Activated T-helper 2 cell treated with anti-CD3 and anti-CD28 coated beads, Interferon-gamma antibody, Interleukin-2, Interleukin-4, amounts not matched to agents 10 μg/mL and 5 μg/mL and 100 μg/mL, durations not matched to agents 14 hours and 24 hours and 36 hours (primary cell): ENCODE data around the gene PPP3CA. TPM values are rescaled to one million over a fixed set of nuclear protein-coding genes. Genes with fewer than 3 reads are reported as not detected.
"Not testable (repeated sequence)": the region's sequence is repeated elsewhere in the genome, so short reads cannot be mapped to it uniquely, and the experiment has no call there.

Source experiments
- DNase-seq: peaks from one replicate; pipeline ENCODE4 v3.0.0; 2021; ENCODE audit warnings: low spot score
- H3K27ac Mint-ChIP-seq: one replicate; pipeline ENCODE4 v1.8.0; 2021; ENCODE audit warnings: mixed read lengths
- H3K27me3 Mint-ChIP-seq: one replicate; pipeline ENCODE4 v1.8.0; 2021; ENCODE audit warnings: low read depth, mixed read lengths
- H3K36me3 Mint-ChIP-seq: one replicate; pipeline ENCODE4 v1.8.0; 2021; ENCODE audit warnings: low read depth, mixed read lengths
- H3K4me1 Mint-ChIP-seq: one replicate; pipeline ENCODE4 v1.8.0; 2021; ENCODE audit warnings: low read depth, mixed read lengths
- H3K4me3 Mint-ChIP-seq: one replicate; pipeline ENCODE4 v1.8.0; 2021; ENCODE audit warnings: low read depth, mild to moderate bottlenecking, moderate library complexity, mixed read lengths
- H3K9me3 Mint-ChIP-seq: one replicate; pipeline ENCODE4 v1.8.0; 2021; ENCODE audit warnings: mixed read lengths
- intact Hi-C: fragments of 100-400 bp; cut with micrococcal nuclease; formaldehyde crosslinking; loops from one replicate; pipeline ENCODE4 v1.15.1; 2023
- total RNA-seq: library from RNA; stranded (reverse); gene quantifications from 2 replicates; pipeline ENCODE4 v1.2.3, GENCODE V29; 2022

The PPP3CA gene
- total RNA-seq, 1 donor from 2014 or later: 7.2 TPM

DNA sequence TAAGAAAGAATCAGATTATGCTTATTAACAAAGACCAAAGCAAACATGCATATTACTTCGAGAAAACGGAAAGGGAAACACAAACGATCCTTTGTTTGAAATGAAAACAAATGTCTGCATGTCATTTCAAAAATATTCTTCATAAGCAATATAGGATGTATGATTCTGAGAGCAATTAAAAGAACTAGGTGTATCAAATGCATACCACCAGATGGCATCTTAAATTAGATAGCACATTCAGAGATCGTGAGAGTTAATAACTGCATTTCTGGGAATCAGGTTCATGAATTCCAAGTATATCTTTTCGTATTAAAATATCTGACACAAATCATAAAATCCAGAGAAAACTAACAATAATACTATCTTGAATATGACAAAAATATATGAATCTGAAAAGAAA is 159.5 kb downstream of the PPP3CA start:
- Mint-ChIP-seq H3K4me1 (peaks cover 12% of the 10 kb centered on the region), H3K27me3 (no peaks in the 10 kb centered on the region)

GRCh38 chr4:101186567-101187184 is 160.7 kb downstream of the PPP3CA start:
- Mint-ChIP-seq H3K27me3 (no peaks in the 10 kb centered on the region), H3K4me1 (peaks cover 5% of the 10 kb centered on the region), H3K27ac (no peak overlapping the region), H3K9me3 (peaks cover 8% of the 10 kb centered on the region), H3K4me3 (no peak overlapping the region), H3K36me3 (peaks cover 13% of the 10 kb centered on the region)
- DNase-seq: no peak
- intact Hi-C loops: no loop called here

More for the DNA sequence above, 159.5 kb downstream of the PPP3CA start:
- Mint-ChIP-seq H3K4me3 (no peak overlapping the region), H3K36me3 (peaks cover 4% of the 10 kb centered on the region), H3K27ac (no peak overlapping the region), H3K9me3 (no peaks in the 10 kb centered on the region)
- intact Hi-C loops: no loop called here
- no peak for DNase-seq

DNA sequence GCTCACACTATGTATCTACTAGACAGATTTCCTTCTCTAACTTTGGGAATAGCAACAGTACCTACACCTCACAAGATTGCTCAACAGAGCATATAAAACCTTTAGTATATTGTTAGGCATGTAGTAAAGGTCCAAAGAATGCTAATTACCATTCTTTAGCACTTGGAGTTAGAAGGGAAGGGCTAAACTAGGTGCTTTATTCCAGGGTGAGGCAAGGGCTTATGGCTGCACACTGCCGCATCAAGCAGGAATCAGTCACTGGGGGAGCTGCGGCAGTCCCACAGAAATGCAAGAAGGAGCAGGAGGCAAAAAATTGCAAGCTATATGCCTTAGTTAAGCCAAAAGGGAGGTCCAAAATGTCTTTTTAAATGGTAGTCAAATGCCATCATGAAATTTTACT is 162.7 kb downstream of the PPP3CA start:
- intact Hi-C loops: no loop called here
- H3K36me3 Mint-ChIP-seq: peaks cover 13% of the 10 kb centered on the region
- no peak for DNase-seq
- H3K27me3 Mint-ChIP-seq: no peaks in the 10 kb centered on the region
- H3K27ac Mint-ChIP-seq: no peak overlapping the region
- H3K4me1 Mint-ChIP-seq: peaks cover 3% of the 10 kb centered on the region
- H3K9me3 Mint-ChIP-seq: peaks cover 8% of the 10 kb centered on the region
- no peak overlapping the region for H3K4me3 Mint-ChIP-seq

DNA sequence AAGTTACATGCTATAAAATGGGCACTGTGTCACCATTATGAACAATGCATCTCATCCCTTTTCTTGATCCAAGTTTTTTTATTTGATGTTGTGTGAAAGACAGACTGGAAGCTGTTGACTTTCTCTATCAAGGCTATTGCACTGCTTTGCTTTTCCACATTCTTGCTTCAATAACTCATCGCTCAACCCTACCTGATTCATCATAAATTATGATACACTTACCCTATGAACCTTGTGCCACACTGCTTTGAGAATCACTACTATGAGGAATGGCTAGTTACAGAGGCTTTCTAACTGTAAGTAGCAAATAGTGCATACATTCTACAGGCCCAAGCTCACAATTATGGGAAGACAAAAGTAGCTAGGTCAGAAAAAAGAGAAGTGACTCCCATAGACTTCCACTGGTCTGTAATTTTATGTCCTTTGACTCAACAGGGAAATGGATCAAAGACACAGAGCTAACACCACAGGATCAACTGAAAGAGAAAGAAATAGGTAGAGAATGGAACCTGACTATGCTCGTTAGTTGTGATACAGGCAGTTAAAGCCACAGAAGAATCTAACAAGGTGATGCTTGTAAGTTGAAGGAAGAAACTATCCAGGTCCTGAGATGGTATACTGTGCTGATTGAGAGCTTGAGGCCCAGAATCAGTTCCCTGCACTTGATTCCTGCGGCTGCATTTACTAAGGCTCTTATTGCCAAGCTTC is 163.5 kb downstream of the PPP3CA start:
- intact Hi-C loops: no loop called here
- Mint-ChIP-seq H3K4me1 (peaks cover 3% of the 10 kb centered on the region), H3K27me3 (no peaks in the 10 kb centered on the region)

GRCh38 chr4:101183221-101183620 is 164.1 kb downstream of the PPP3CA start:
- peaks cover 8% of the 10 kb centered on the region for H3K9me3 Mint-ChIP-seq
- DNase-seq: no peak
- H3K27ac Mint-ChIP-seq: no peak overlapping the region
- H3K36me3 Mint-ChIP-seq: peaks cover 13% of the 10 kb centered on the region
- peaks cover 3% of the 10 kb centered on the region for H3K4me1 Mint-ChIP-seq
- intact Hi-C loops: no loop called here
- H3K4me3 Mint-ChIP-seq: no peak overlapping the region
- H3K27me3 Mint-ChIP-seq: no peaks in the 10 kb centered on the region

More for the DNA sequence above, 163.5 kb downstream of the PPP3CA start:
- Mint-ChIP-seq H3K27ac (no peak overlapping the region), H3K36me3 (peaks cover 13% of the 10 kb centered on the region), H3K9me3 (peaks cover 8% of the 10 kb centered on the region), H3K4me3 (no peak overlapping the region)
- DNase-seq: no peak

DNA sequence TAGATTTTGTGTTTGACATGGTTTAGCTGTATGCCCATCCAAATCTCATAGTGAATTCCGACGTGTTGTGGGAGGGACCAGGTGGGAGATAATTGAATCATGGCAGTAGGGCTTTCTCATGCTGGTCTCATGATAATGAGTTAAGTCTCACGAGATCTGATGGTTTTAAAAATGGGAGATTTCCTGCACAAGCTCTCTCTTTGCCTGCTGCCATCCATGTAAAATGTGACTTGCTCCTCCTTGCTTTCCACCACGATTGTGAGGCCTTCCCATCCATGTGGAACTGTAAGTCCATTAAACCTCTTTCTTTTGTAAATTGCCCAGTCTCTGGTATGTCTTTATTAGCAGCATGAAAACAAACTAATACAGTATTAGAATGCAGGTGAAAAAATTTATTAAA is 164.6 kb downstream of the PPP3CA start:
- H3K27me3 Mint-ChIP-seq, DNase-seq, H3K4me3 Mint-ChIP-seq, H3K9me3 Mint-ChIP-seq, intact Hi-C loops, H3K4me1 Mint-ChIP-seq, H3K27ac Mint-ChIP-seq: not testable (repeated sequence)
- peaks cover 13% of the 10 kb centered on the region for H3K36me3 Mint-ChIP-seq

DNA sequence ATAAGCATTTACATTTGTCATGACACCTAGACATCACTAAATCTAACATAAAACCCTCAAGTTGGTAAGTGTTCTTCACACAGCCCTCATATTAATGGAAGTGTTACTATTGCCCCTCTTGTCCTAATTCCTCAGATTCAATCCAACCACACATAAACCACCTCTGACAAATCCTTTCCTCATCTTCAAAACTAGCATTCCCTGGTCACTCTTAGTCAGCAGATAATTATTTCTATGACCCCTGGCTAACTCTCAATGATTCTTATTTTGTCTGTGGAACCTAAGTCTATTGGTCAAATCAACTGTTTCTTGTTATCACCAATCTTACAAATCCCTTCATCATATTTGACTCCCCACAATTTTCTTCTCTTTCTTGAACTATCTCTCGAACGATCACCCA is 168.6 kb downstream of the PPP3CA start:
- Mint-ChIP-seq H3K4me1 (peaks cover 9% of the 10 kb centered on the region), H3K4me3 (no peak overlapping the region), H3K36me3 (peaks cover 13% of the 10 kb centered on the region), H3K27ac (no peak overlapping the region), H3K9me3 (peaks cover 8% of the 10 kb centered on the region), H3K27me3 (no peaks in the 10 kb centered on the region)
- DNase-seq: no peak
- intact Hi-C loops: no loop called here

GRCh38 chr4:101177154-101177553 is 170.2 kb downstream of the PPP3CA start:
- H3K4me1 Mint-ChIP-seq: peaks cover 11% of the 10 kb centered on the region
- no peaks in the 10 kb centered on the region for H3K27me3 Mint-ChIP-seq
- H3K36me3 Mint-ChIP-seq: peaks cover 3% of the 10 kb centered on the region
- DNase-seq: no peak
- no peak overlapping the region for H3K27ac Mint-ChIP-seq
- H3K9me3 Mint-ChIP-seq: peaks cover 3% of the 10 kb centered on the region
- intact Hi-C loops: no loop called here
- no peak overlapping the region for H3K4me3 Mint-ChIP-seq

DNA sequence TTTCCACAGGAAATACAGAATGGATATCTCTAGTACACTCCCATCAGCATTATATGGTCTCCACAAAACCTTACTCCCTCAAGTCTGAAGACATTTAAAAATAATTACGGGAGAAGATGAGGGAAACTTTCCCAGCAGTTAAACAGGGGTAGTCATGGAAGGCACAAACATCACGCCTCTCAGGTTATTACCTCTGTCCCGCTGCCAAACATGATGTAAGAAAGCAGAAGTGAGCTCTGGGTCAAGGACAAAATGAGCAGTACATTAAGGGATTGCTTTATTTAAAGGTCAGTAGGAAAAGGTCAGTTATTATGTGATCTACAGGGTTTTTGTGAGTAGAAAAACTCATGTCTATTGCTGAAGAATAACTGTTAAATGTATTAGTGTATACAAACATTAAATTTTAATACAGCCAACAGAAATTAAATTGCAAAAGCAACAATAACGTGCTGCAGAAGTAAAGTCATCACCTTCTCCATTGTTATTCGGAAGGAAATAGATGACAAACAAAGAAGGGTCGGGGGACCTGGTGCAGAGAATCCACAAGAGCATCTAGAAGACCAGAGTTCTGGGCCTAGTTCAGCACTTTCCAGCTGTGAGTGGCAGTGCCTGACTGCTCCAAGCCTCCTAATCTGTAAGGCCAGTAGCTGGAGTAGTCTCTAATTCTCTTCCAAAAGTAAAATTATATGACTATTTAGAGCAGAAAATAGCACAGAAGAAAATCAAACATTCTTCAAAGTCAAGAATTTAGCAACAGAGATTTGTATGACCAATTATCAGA is 171.2 kb downstream of the PPP3CA start:
- no peaks in the 10 kb centered on the region for H3K9me3 Mint-ChIP-seq
- no peaks in the 10 kb centered on the region for H3K36me3 Mint-ChIP-seq
- intact Hi-C loops: no loop called here
- no peaks in the 10 kb centered on the region for H3K27me3 Mint-ChIP-seq
- peaks cover 11% of the 10 kb centered on the region for H3K4me1 Mint-ChIP-seq
- no peak overlapping the region for H3K4me3 Mint-ChIP-seq
- no peak for DNase-seq
- H3K27ac Mint-ChIP-seq: no peak overlapping the region

DNA sequence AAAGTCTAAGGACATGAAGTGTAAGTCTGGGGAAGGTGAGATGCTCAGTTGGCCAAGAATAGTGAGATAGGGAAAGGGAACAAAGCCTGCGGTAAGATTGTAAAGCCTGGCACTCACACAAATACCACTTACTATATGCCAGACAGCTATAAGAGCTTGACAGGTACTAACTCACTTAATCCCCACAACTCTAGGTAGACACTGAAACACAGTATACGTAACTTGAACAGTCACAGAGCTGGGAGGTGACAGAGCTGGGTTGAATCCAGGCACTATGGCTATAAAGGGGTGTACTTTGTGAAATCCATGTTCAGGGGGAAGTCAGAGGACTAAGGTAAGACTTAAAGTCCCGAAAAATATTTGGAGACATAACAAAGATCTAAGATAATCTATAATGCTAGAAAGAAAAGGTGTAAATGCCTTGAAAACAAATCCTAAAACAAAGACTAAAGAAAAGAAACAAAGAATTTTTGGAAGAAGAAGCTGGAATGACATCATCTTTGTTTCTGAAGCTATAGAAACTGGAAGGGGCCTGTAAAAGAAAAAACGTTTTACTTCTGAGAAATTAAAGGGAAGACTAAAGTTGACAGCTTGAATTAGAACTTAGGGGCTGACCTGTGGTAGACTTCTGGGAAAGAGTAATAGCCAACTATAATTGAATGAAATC is 172.5 kb downstream of the PPP3CA start:
- Mint-ChIP-seq H3K4me3 (no peak overlapping the region), H3K27ac (no peak overlapping the region), H3K36me3 (no peaks in the 10 kb centered on the region), H3K9me3 (no peaks in the 10 kb centered on the region), H3K27me3 (no peaks in the 10 kb centered on the region), H3K4me1 (peaks cover 11% of the 10 kb centered on the region)
- intact Hi-C loops: no loop called here
- no peak for DNase-seq

DNA sequence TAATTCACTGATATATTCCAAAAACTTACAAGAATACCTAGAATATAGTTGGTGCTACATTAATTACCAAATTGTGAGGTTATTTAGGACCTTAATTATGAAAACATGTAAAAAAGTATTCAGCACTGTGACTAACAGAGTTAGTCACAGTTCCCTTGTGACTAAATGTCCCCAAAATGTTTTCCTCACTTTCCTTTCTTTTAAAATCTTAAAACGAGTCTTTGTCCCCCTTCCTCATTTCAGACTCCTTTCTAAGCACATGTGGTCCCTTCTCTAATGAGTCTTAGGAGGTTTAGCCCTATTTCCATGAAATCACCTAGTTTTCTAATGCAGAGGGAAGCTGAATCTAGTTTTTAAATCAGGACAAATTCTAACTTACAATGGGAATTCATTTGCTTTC is 175.0 kb downstream of the PPP3CA start:
- Mint-ChIP-seq H3K4me3 (no peak overlapping the region), H3K4me1 (peaks cover 10% of the 10 kb centered on the region), H3K9me3 (no peaks in the 10 kb centered on the region), H3K36me3 (no peaks in the 10 kb centered on the region), H3K27me3 (no peaks in the 10 kb centered on the region), H3K27ac (no peak overlapping the region)
- DNase-seq: no peak
- intact Hi-C loops: no loop called here

GRCh38 chr4:101171747-101172146 is 175.6 kb downstream of the PPP3CA start:
- no peak for DNase-seq
- Mint-ChIP-seq H3K36me3 (no peaks in the 10 kb centered on the region), H3K27ac (no peak overlapping the region), H3K4me1 (peaks cover 9% of the 10 kb centered on the region), H3K9me3 (no peaks in the 10 kb centered on the region), H3K27me3 (no peaks in the 10 kb centered on the region), H3K4me3 (no peak overlapping the region)
- intact Hi-C loops: no loop called here
